Transverse colon (tissue), 4 donors: ENCODE results near the gene MTRR. TPM values are rescaled to one million over a fixed set of nuclear protein-coding genes. Genes with fewer than 3 reads are reported as not detected.
A peak's percentile ranks its signal among the peaks of the same experiment; 100 is the strongest.

Experiments used
- DNase-seq: peaks from one replicate; pipeline ENCODE4 v3.0.0-alpha.2; 2019
- H3K27ac ChIP-seq, 4 donors: fragments of 200-600 bp; sonication (generic); 2 replicates each; pipeline ENCODE4 v1.5.1; 2016 to 2018; ENCODE audit warnings: inconsistent platforms in 4 of 4
- H3K27me3 ChIP-seq: fragments of 200-600 bp; sonication (generic); 2 replicates; pipeline ENCODE4 v1.5.1; 2017; ENCODE audit warnings: inconsistent platforms
- H3K36me3 ChIP-seq, 4 donors: fragments of 200-600 bp; sonication (generic); 2 replicates each; pipeline ENCODE4 v1.5.1; 2017 to 2019; ENCODE audit warnings: inconsistent platforms in 4 of 4
- H3K4me1 ChIP-seq, 4 donors: fragments of 200-600 bp; sonication (generic); 2 replicates each; pipeline ENCODE4 v1.5.1; 2017 to 2020; ENCODE audit warnings: inconsistent platforms in 4 of 4
- H3K4me3 ChIP-seq, 4 donors: fragments of 200-600 bp; sonication (generic); 1 replicate in 1 of 4; 2 replicates in 3 of 4; pipeline versions ENCODE4 v1.5.1 to v1.6.1; 2017 to 2019; ENCODE audit warnings: inconsistent platforms in 4 of 4
- H3K9me3 ChIP-seq, 2 donors: fragments of 200-600 bp; sonication (generic); 2 replicates each; pipeline ENCODE4 v1.5.1; 2017 to 2019; ENCODE audit warnings: inconsistent platforms in 2 of 2
- CTCF ChIP-seq, 5 experiments: fragments of 200-600 bp in 3 of 5; fragments of 450-650 bp in 2 of 5; sonication (generic) in 3 of 5; IDR thresholded peaks; 1 replicate in 2 of 5; 2 replicates in 3 of 5; pipeline ENCODE4 v1.5.1; 2016 to 2017; ENCODE audit warnings: antibody characterized with exemption in 5 of 5, inconsistent platforms in 3 of 5, mild to moderate bottlenecking in 2 of 5, moderate library complexity in 1 of 5
- EP300 ChIP-seq: sonication (generic); formaldehyde crosslinking; IDR thresholded peaks from one replicate; pipeline ENCODE4 v1.6.1; 2017; ENCODE audit warnings: antibody characterized with exemption, low read depth
- POLR2A ChIP-seq: fragments of 450-650 bp; IDR thresholded peaks from one replicate; pipeline ENCODE4 v1.6.1; 2016; ENCODE audit warnings: antibody characterized with exemption, mild to moderate bottlenecking, moderate library complexity
- POLR2AphosphoS5 ChIP-seq, 3 donors: sonication (generic); formaldehyde crosslinking; IDR thresholded peaks; one replicate each; pipeline ENCODE4 v1.6.1; 2016; ENCODE audit warnings: antibody characterized with exemption in 3 of 3
- WGBS, 2 donors: methylation state at CpG; one replicate each; pipeline ENCODE4 v1.1.5; 2018; ENCODE audit warnings: low coverage in 1 of 2; 5-methylcytosine and 5-hydroxymethylcytosine counted together
- in situ Hi-C, 4 donors: fragments of 200-750 bp; cut with MboI; loops; one replicate each; pipeline versions ENCODE4 v1.15.0 to v1.15.1; 2017; ENCODE audit warnings: low sequenced_read_pairs in 3 of 4, low pct_ligation_motif_present in 1 of 4, low pct_unique_long_range_greater_than_20kb in 1 of 4
- intact Hi-C: fragments of 100-400 bp; cut with DNase I; formaldehyde crosslinking; loops from one replicate; pipeline ENCODE4 v1.15.1; 2023; ENCODE audit warnings: low total_unique reads
- total RNA-seq, 4 donors: library from RNA; depleted of rRNA; stranded (reverse); fragments of >200 nt; gene quantifications; one replicate each; pipeline ENCODE4 v1.1.0, GENCODE V29; 2016

Gene MTRR
- total RNA-seq, 4 donors from 2014 or later: 31.4 to 120 (median 43.4) TPM

- no peak for DNase-seq
- TF ChIP-seq POLR2AphosphoS5 (IDR thresholded peaks at IDR 0.05) (no peak), CTCF (IDR thresholded peaks at IDR 0.05) (no peak), POLR2A (no peak), EP300 (no peak)
- Histone ChIP-seq H3K4me3 (no peak overlapping the region), H3K4me1 (peaks cover 3 to 21% (median 14%) of the 10 kb centered on the region in 4 donors), H3K27ac (no peak overlapping the region), H3K27me3 (no peaks in the 10 kb centered on the region), H3K9me3 (no peaks in the 10 kb centered on the region), H3K36me3 (peaks cover 0 to 50% (median 15%) of the 10 kb centered on the region in 4 donors)
- in situ Hi-C loops: no loop called here
- intact Hi-C loops: no loop called here
- 87 to 90% methylated on average over 2 of the region's 2 CpGs for WGBS, 2 donors
Observed at GRCh38 chr5:7881816-7882215, 12.9 kb downstream of the MTRR start.

GRCh38 chr5:7882926-7883325 lies 14.0 kb downstream of the MTRR start:
- H3K27ac ChIP-seq: no peak overlapping the region
- TF ChIP-seq EP300 (no peak), POLR2AphosphoS5 (IDR thresholded peaks at IDR 0.05) (no peak), POLR2A (no peak), CTCF (IDR thresholded peaks at IDR 0.05) (no peak)
- no peaks in the 10 kb centered on the region for H3K9me3 ChIP-seq
- WGBS, 2 donors: 83 to 84% methylated on average over 4 of the region's 4 CpGs
- H3K4me3 ChIP-seq: no peak overlapping the region
- in situ Hi-C loops (no loop called here), intact Hi-C loops (no loop called here)
- H3K27me3 ChIP-seq: no peaks in the 10 kb centered on the region
- peaks cover 0 to 51% (median 15%) of the 10 kb centered on the region in 4 donors for H3K36me3 ChIP-seq
- peaks cover 3 to 21% (median 14%) of the 10 kb centered on the region in 4 donors for H3K4me1 ChIP-seq
- no peak for DNase-seq

GRCh38 chr5:7884491-7885267 lies 15.7 kb downstream of the MTRR start:
- Histone ChIP-seq H3K36me3 (peaks cover 0 to 69% (median 19%) of the 10 kb centered on the region in 4 donors), H3K4me1 (peaks cover 0 to 7% (median 2%) of the 10 kb centered on the region in 4 donors), H3K9me3 (no peaks in the 10 kb centered on the region), H3K27me3 (no peaks in the 10 kb centered on the region), H3K27ac (no peak overlapping the region), H3K4me3 (no peak overlapping the region)
- 83% methylated on average over 5 of the region's 5 CpGs for WGBS, 2 donors
- TF ChIP-seq POLR2A (no peak), EP300 (no peak), CTCF (IDR thresholded peaks at IDR 0.05) (no peak), POLR2AphosphoS5 (IDR thresholded peaks at IDR 0.05) (no peak)
- no peak for DNase-seq
- in situ Hi-C loops: no loop called here
- intact Hi-C loops: no loop called here

GRCh38 chr5:7886849-7887475 lies 18.0 kb downstream of the MTRR start:
- 54 to 59% methylated on average over 6 to 7 of the region's 7 CpGs for whole genome bisulfite sequencing, 2 donors
- peak; percentile 38 to 56 (median 53) for TF ChIP-seq CTCF (IDR thresholded peaks at IDR 0.05)
- no peak for TF ChIP-seq POLR2A
- no peak for TF ChIP-seq EP300
- Histone ChIP-seq H3K27ac (peak overlapping the region in 1 of 4 donors; percentile 49), H3K9me3 (no peaks in the 10 kb centered on the region), H3K36me3 (peaks cover 0 to 73% (median 25%) of the 10 kb centered on the region in 4 donors), H3K4me3 (no peak overlapping the region), H3K27me3 (no peaks in the 10 kb centered on the region), H3K4me1 (peaks cover 0 to 5% (median 0%) of the 10 kb centered on the region in 4 donors)
- intact Hi-C loops: no loop called here
- DNase-seq: no peak
- in situ Hi-C loops: no loop called here
